Kidney epithelial cell (primary cell): ENCODE measurements around the gene C7orf33. TPM values are rescaled to one million over a fixed set of nuclear protein-coding genes. Genes with fewer than 3 reads are reported as not detected.
"Not testable (repeated sequence)": the region's sequence is repeated elsewhere in the genome, so short reads cannot be mapped to it uniquely, and the experiment has no call there.

Experiments used
- DNase-seq: peaks from one replicate; pipeline ENCODE4 v3.0.0-alpha.2; 2010; ENCODE audit warnings: low read depth
- H3K27me3 ChIP-seq: 2 replicates; pipeline ENCODE4 v1.6.0; 2011; ENCODE audit warnings: low read length; ENCODE audit not compliant: control insufficient read depth, insufficient read depth
- H3K36me3 ChIP-seq: 2 replicates; pipeline ENCODE4 v1.5.1; 2011; ENCODE audit warnings: low read length; ENCODE audit not compliant: control insufficient read depth, insufficient read depth
- H3K4me3 ChIP-seq: 2 replicates; pipeline ENCODE4 v1.5.1; 2011; ENCODE audit warnings: low read depth, mild to moderate bottlenecking, control low read depth, low read length
- CTCF ChIP-seq: IDR thresholded peaks from 2 replicates; pipeline ENCODE4 v1.5.1; 2011; ENCODE audit warnings: mild to moderate bottlenecking, moderate library complexity, low read length, control low read depth, inconsistent platforms; ENCODE audit not compliant: insufficient read depth, poor library complexity, severe bottlenecking
- total RNA-seq: library from RNA; depleted of rRNA; stranded (reverse); fragments of >200 nt; gene quantifications from 2 replicates; pipeline ENCODE4 v1.2.3, GENCODE V29; 2015

C7orf33 gene
- total RNA-seq, 1 donor from 2014 or later, result not detected

- no peak for TF ChIP-seq CTCF
- no peaks in the 10 kb centered on the region for H3K36me3 ChIP-seq
- H3K4me3 ChIP-seq, result no peak overlapping the region
- no peak for DNase-seq
- H3K27me3 ChIP-seq, result no peaks in the 10 kb centered on the region
Measured at GRCh38 chr7:148585399-148585798, 5.2 kb upstream of the C7orf33 start.

GRCh38 chr7:148587076-148587475 lies 3.5 kb upstream of the C7orf33 start:
- Histone ChIP-seq H3K4me3 (no peak overlapping the region), H3K36me3 (no peaks in the 10 kb centered on the region), H3K27me3 (peaks cover 2% of the 10 kb centered on the region)
- no peak for DNase-seq
- TF ChIP-seq CTCF, result no peak

GRCh38 chr7:148588168-148588567 lies 2.4 kb upstream of the C7orf33 start:
- H3K36me3 ChIP-seq, result no peaks in the 10 kb centered on the region
- DNase-seq, result no peak
- H3K27me3 ChIP-seq, result peaks cover 2% of the 10 kb centered on the region
- no peak for TF ChIP-seq CTCF
- H3K4me3 ChIP-seq, result no peak overlapping the region

- no peak for DNase-seq
- Histone ChIP-seq H3K27me3 (peaks cover 2% of the 10 kb centered on the region), H3K4me3 (no peak overlapping the region), H3K36me3 (no peaks in the 10 kb centered on the region)
- TF ChIP-seq CTCF, result no peak
Measured at GRCh38 chr7:148588670-148589131, 1.9 kb upstream of the C7orf33 start.

- no peak for DNase-seq
- Histone ChIP-seq H3K27me3 (peaks cover 2% of the 10 kb centered on the region), H3K4me3 (no peak overlapping the region), H3K36me3 (no peaks in the 10 kb centered on the region)
- no peak for TF ChIP-seq CTCF
Measured at GRCh38 chr7:148589640-148590039, 926 bp upstream of the C7orf33 start.

GRCh38 chr7:148596354-148596753 lies 5.8 kb downstream of the C7orf33 start:
- DNase-seq, result not testable (repeated sequence)

More at GRCh38 chr7:148596354-148596753, 5.8 kb downstream of the C7orf33 start:
- not testable (repeated sequence) for H3K4me3 ChIP-seq, H3K36me3 ChIP-seq, H3K27me3 ChIP-seq
